ENCODE data around the gene ABCG4.

Gene ABCG4

GRCh38 chr11:119209186-119209585 lies 60.3 kb downstream of the ABCG4 start:
- peaks cover 39% of the 10 kb centered on the region for H3K4me1 Mint-ChIP-seq
- H3K27ac Mint-ChIP-seq (ENCODE audit: low read depth) = no peak overlapping the region
- H3K36me3 Mint-ChIP-seq (ENCODE audit: insufficient read depth) = peaks cover 3% of the 10 kb centered on the region
- ATAC-seq (replicated peaks; ENCODE audit: extremely low read depth, poor library complexity, severe bottlenecking) (no peak), DNase-seq (ENCODE audit: low spot score in 2 of 2) (no peak)
- no peaks in the 10 kb centered on the region for H3K27me3 Mint-ChIP-seq
- no peaks in the 10 kb centered on the region for H3K9me3 Mint-ChIP-seq
- H3K4me3 Mint-ChIP-seq = no peak overlapping the region

GRCh38 chr11:119210050-119210449 lies 61.2 kb downstream of the ABCG4 start:
- no peaks in the 10 kb centered on the region for H3K27me3 Mint-ChIP-seq
- H3K27ac Mint-ChIP-seq (ENCODE audit: low read depth) = no peak overlapping the region
- no peak for ATAC-seq (replicated peaks; ENCODE audit: extremely low read depth, poor library complexity, severe bottlenecking)
- no peak for DNase-seq (ENCODE audit: low spot score in 2 of 2)
- no peak overlapping the region for H3K4me3 Mint-ChIP-seq
- no peaks in the 10 kb centered on the region for H3K9me3 Mint-ChIP-seq
- peaks cover 3% of the 10 kb centered on the region for H3K36me3 Mint-ChIP-seq (ENCODE audit: insufficient read depth)
- H3K4me1 Mint-ChIP-seq = peaks cover 44% of the 10 kb centered on the region

Data from central memory CD8-positive, alpha-beta T cell (primary cell).